PC-3 (cell line): ENCODE data around the gene CTTN.

Experiments
- EZH2 ChIP-seq: fragments of 300-600 bp; sonication (generic); IDR thresholded peaks from one replicate; pipeline ENCODE4 v1.6.1; 2017; ENCODE audit warnings: antibody characterized with exemption, mild to moderate bottlenecking, low read length; ENCODE audit not compliant: unreplicated experiment
- TF ChIP-seq, protein P1 (sequence below): fragments of 300-600 bp; sonication (generic); conservative IDR thresholded peaks from 2 replicates; pipeline ENCODE4 v1.5.1; 2017; ENCODE audit warnings: antibody characterized with exemption, low read depth, mild to moderate bottlenecking, low read length

DNA sequence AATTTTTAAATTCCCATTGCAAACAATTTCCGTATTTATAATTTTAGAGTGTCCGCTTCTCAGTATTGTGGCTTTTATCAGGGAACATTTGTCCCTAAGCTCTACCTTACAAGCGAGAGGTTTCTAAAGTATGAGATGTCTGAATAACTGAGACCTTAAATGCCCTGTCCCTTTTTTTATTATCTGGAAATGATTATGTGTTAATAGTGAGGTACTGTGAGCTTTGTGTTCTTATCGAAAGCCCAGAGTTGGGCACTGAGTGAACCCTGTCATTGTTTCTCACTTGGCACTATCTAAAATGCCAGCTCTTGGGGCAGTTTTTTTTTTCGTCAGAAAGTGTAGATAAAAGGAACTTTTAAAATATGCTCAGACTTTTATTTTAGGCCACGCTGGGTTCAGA lies 9.5 kb downstream of the CTTN start:
- TF ChIP-seq EZH2 = no peak
- TF ChIP-seq, protein P1, sequence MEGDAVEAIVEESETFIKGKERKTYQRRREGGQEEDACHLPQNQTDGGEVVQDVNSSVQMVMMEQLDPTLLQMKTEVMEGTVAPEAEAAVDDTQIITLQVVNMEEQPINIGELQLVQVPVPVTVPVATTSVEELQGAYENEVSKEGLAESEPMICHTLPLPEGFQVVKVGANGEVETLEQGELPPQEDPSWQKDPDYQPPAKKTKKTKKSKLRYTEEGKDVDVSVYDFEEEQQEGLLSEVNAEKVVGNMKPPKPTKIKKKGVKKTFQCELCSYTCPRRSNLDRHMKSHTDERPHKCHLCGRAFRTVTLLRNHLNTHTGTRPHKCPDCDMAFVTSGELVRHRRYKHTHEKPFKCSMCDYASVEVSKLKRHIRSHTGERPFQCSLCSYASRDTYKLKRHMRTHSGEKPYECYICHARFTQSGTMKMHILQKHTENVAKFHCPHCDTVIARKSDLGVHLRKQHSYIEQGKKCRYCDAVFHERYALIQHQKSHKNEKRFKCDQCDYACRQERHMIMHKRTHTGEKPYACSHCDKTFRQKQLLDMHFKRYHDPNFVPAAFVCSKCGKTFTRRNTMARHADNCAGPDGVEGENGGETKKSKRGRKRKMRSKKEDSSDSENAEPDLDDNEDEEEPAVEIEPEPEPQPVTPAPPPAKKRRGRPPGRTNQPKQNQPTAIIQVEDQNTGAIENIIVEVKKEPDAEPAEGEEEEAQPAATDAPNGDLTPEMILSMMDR = no peak
